Measurements from ENCODE around the gene DTNB.
"Not testable (repeated sequence)": the region's sequence is repeated elsewhere in the genome, so short reads cannot be mapped to it uniquely, and the experiment has no call there.

GRCh38 chr2:25601711-25602332 is 71.6 kb downstream of the DTNB start:
- not testable (repeated sequence) for TF ChIP-seq CTCF (IDR thresholded peaks at IDR 0.05); CHD2 (IDR thresholded peaks at IDR 0.05; ENCODE audit: low read length, partially characterized antibody); RAD21 (IDR thresholded peaks at IDR 0.05; ENCODE audit: low read length)

Measured in SK-N-SH (cell line).